HG02623 (cell line): Measurements from ENCODE around the gene SCN5A.

Source experiments
- ATAC-seq: cut with Tn5 transposase; IDR thresholded peaks from one replicate; pipeline ENCODE4 v1.9.1; 2021; ENCODE audit warnings: moderate library complexity; ENCODE audit not compliant: unreplicated experiment

SCN5A gene

DNA sequence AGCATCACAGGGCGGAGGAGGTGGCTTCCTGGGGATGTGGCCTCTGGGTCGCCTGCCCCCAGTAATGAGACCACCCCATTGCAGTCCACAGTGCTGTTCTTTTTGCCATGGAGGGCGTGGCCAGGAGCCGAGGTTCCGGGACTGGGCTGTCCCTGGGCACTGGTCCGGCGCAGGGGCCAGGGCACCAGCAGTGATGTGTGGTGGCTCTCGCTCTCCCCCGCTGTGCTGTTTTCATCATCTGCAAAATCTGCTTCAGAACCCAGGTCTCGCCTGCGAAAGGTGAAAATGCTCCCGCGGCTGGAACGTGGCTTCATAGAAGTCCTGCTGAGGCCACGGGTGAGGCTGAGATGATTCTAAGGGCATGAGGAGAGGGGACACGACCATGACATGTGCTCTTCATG is 45.8 kb downstream of the SCN5A start:
- ATAC-seq = no peak

DNA sequence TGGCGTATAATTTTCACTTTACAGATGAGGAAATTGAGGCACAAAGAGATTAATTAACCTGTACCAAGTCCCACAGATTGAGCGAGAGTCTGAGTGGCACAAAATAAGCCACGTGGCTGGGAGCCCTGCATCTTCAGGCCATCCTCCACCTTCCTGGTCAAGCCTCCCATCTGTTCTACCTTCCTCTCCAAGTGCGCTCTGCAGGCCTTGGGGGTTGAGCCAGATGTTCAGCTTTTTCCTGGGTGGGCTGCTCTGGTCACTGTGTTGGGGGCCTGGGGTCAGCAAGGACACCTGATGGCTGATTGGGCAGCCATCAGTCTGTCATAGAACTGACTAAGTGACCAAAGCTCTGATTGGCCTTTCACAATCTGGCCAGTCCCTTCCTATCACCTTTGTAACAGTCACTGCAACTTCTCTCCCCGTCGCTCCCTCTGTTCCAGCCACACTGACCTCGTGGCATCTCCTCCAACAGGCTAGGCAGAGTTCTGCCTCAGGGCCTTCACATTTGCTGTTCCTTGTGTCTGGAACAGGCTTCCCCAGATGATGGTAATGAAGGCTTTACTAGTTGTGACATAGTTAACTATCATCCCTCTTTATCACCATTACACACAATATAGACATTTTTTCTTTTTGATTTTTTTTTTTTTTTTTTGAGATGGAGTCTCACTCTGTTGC is 46.8 kb downstream of the SCN5A start:
- no peak for ATAC-seq

DNA sequence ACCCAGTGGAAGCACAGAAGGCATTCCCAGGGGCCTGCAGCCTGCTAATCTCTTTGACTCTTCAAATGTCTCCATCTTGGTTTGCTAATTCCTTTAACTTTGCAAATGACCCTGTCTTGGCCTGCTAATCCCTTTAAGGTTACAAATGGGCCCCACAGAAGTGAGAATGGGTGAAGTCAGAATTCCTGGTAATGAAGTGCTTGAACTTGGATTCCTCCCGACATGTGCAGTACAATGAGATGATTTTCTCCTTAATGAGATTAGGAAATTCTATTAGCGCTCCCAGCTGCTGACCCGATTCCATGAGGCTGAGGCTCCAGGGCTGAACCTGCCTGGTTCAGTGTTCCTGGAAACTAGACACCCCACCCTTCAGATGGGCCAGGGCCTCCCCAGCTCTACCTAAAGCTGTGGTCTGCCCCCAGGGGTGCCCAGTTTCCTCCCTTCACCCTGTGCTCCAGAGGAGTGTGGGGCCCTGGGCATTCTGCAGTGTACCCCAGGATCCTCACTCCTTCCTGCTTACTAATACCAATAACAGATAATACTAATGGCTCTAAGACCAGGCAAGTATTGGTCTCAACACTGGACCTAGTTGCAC is 47.4 kb downstream of the SCN5A start:
- ATAC-seq = no peak

DNA sequence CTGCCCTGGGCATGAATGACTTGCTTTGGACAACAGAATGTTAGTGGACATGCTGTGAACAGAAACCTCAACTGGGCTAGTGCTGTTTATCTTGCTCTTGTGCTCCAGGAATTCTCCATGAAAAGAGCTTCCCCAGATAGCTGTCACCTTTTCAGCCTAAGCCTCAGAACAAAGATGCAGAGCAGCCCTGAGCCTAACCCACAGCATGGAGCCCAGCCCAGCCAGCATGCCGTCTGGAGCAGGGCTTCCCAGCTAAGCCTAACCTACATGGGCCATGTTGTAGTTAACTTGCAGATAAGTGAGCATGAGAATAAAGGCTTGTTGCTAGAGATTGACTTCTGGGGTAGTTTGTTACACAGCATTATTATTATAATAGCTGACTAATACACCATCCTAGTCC is 48.9 kb downstream of the SCN5A start:
- ATAC-seq = no peak

DNA sequence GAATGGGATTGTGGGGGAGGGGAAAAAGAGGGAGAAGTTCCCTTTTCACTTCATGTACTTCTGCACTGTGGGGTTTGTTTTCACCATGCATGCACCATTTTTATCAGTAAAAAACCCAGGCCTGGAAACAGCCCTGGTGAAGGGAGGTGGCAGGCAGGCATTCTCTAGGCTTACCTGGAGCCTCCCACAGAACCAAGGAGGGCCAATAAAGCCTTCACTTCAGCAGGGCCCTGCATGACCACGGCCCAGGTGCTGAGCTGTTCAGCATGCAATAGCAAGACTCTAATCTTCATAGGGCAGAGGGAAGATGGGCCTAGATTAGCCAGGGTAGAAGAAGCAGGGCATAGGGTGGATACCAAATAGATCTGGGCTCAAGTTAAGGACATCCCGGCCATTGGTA is 49.6 kb downstream of the SCN5A start:
- no peak for ATAC-seq

DNA sequence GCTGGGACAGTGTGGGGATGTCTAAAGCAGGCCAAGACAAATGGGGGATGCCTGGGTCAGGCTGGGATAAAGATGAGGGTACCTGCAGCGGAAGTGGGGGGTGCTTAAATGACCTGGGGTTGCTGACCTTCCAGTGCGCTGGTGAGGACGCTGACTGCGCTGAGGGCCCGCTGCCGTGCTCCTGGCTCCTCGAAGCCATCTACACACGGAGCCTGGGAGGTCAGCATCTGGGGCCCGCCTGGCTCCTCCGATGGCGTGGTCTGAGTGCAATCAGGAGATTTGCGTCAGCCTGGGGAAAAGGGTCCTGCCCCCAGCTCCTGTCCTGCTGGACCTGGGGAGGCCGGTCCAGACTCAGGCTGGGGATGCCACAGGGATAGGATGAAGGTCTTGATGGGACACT is 50.7 kb downstream of the SCN5A start:
- ATAC-seq = no peak

DNA sequence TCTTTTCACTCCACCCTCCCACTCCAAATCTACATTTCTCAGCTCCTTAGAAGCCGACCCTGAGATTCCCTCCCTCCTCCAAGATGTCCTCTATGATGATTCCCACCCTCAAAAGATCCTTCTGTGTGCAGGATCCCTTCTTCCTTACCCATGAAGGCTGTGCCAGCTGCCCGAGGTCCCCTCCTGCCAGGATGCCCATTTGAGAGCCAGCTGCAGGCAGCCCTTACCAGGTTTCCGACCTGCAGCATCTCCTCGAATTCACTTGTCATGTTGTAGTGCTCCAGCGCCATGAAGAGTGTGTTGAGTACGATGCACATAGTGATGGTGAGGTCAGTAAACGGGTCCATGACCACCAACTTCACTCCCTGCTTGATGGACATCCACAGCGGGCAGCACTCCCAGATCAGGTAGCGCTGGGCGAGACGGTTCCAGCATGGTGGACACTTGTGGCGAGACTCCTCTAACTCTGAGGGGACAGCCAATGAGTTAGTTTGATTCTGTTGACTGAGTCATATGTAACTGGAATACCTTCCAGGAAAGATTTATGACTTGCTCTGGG is 51.9 kb downstream of the SCN5A start:
- no peak for ATAC-seq

DNA sequence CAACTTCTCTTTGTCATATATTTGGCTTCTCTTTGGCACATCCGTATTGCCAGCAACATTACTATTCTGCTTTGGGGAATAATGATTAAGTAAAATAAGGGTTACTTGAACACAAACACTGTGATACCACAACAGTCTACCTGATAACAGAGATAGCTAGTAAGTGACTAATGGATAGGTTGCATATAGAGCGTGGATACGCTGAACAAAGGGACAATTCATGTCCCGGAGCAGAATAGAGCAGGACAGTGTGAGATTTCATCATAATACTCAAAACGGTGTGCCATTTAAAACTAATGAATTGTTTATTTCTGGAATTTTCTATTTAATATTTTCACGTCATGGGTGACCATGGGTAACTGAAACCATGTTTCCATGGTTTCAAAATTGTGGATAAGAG is 54.1 kb downstream of the SCN5A start:
- no peak for ATAC-seq

DNA sequence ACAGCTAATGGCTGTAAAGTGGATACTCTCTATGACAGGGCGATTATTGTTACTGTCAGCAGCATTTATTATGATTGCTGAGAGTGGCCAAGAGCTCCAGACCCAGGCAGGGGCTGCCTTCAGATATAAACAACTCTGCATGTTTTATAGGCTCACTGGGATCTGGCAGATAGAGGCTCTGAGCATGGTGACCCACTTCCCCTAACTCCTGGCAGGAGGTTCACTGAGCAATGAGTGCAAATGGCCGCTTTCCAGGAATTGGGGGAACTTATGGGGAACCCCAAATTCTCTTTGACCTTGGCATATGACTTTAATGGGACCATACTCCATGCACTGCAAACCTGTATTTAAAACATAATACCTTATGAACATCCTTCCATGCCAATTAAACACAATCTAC is 59.0 kb downstream of the SCN5A start:
- ATAC-seq = no peak

DNA sequence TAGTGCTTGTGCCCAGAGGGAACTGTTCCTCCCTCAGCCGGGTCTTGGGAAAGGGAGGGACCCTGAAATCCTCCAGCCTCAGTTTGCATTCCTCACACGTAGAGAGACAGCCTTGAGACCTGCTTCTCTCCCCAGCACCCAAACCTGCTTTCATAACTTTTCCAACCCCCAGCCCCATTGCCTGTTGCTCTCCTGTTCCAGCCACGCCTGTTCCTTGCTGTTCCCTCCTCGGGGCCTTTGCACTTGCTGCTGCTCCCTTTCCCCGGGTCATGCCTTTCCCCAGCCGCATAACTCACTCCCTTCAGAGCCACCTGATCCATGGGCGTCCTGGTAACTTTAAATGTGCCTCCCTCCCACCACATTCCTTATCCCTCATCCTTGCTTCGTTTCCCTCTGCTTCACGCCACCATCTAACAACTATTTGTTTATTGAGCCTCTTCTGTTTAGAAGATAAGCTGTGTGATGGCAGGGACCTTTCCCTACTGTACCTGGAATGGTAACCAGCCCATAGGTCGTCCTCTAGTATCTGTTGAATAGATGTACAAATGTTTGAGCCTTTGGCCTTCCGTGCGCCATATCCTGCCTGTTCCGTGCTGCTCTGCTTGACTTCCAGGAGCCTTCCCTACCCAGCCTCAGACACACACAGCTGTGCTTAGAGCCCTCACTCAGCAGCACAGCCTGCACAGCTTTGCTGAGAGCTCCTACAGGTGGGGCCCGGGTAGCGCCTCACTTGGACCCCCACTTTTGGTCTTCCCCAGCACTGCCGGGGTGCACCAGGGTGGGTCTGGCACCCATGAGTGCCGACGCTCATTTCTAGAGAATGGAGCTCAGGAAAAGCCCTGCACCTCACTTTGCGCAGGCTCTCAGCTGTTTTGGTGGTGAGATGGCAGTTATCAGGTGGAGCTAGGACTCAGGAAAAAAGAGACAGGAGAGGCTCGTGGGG is 60.2 kb downstream of the SCN5A start:
- ATAC-seq = no peak

DNA sequence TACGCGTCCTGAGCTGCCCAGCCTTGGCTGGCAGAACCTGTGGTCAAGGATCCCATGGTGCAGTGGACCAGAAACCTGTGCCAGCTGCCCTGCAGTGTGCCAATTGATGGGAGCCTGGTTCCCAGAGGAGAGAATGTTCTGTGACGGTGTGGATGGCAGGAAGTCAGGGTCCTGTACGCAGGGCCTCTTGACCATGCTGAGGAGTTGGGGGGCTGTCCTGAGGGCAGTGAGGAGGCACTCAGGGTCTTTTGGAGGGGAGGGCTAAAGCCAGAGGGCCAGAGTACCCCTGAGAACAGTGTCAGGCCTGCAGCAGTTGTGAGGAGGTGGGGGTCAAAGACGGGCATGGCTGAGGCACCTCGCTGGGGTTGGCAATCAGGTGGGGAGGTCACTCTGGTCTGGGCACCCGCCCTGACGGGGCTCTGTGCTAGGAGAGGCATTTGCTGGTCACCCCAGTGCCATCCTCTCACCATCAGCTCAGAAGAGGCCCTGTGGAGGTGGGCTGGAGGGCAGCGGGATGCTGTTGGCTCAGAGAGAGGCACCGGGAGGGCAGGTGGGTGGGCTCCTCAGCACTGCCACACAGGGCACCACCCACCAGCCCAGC is 61.0 kb downstream of the SCN5A start:
- no peak for ATAC-seq

DNA sequence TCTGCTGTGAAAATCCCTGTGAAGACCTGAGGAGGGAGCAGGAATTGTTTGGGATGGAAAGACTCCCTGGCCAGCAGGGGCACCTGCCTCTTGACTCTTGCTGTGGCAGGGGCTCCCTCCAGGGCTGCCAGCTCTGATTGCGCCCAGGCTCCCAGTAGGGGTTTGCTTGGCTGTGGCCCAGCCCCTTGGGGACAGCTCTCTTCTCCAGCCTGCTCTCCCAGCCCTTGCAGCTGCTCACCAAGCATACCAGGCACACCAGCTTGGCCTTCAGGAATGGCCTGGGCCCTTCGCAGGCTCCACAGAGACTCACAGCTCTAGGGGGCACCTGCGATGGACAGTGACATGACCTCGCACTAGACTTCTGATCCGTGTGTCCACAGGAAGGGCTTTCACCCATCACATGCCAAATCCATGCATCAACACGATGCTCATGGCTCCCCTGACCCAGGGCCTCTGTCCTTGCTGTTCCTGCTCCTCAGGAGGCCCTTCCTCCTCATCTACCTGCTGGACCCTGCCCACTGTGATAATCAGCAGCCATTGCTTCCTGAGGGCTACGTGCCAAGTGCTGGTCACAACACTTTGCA is 61.8 kb downstream of the SCN5A start:
- ATAC-seq = no peak

DNA sequence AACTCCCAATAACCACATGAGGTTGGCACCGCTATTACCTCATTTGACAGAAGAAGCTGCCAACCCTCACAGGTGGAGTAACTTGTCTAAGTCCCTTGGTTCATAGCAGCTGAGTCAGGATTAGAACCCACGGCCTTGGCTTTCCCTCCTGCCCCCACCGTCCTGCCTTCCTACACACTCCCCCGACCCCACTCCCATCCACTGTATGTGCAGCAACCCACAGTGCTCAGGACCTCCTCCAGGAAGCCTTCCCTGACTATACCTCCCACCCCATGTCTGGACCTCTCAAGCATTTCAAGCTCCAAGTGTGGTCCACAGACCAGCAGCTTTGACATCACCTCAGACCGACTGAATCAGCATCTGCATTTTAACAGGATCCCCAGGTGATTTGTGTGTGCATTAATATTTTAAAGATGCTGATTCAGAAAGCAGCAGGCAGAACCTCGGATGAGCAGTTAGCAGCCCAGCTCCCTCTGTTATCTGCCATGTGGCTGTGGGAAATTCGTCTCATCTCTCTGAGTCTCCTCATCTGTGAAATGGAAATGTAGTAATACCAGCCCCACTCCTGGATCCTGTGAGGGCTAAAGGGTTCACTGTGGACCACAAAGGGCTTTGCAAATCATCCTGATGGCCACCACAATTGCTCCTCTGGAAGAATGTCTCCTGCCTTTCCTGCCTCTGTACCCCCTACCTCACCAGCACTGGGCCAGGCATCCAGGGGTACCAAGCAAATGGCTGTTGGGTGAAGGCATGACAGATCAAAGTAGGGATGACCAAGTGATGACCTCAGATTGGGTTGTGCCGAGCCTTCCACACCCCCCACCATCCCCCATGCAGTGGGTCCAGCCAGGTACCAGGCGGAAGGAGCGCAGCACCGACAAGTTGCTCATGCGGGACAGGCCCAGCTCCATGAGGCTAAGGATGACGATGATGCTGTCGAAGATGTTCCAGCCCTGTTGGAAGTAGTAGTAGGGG is 62.7 kb downstream of the SCN5A start:
- ATAC-seq = no peak

DNA sequence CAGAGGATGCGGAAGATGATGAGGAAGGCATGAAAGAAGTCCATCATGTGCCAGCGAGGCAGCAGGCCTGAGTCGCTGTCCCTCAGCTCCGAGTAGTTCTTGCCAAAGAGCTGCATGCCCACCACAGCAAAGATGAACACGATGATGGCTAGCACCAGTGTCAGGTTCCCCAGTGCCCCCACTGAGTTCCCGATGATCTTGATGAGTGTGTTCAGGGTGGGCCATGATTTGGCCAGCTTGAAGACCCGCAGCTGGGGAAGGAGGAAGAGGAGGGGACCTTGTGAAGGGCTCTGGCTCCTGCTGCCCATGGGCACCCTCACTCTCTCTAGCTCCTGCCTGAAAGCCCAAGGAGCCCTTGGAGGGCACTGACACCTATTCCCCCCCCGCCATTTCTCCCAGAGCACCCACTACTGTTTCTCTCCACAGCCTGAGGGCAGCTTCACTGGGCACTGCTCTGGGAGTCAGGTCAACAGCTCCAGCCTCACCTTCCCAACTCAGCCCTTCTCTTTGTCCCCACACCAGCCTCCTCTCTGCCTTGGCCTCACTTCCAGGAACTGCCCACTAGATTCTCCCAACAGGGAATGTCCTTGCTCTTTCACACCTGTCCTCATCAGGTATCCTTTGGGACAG is 63.6 kb downstream of the SCN5A start:
- ATAC-seq = no peak

DNA sequence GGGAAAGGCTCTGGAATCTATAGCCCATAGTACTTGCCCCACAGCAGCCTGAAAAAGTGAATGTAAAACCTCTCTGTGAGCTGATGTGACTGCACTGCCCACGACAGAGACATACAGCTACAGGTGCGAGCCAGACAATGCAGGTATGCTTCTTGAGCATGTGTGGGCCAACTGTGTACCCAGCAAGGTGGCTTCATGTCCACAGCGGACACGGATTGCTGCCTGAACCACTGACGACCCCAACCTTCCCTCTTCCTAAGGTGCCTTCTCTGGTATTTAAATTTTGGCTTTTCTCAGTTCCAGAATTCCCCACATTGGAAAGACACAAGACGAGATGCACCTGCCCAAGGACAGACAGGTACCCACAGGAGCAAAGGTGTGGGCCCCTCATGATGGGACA is 65.8 kb downstream of the SCN5A start:
- no peak for ATAC-seq

DNA sequence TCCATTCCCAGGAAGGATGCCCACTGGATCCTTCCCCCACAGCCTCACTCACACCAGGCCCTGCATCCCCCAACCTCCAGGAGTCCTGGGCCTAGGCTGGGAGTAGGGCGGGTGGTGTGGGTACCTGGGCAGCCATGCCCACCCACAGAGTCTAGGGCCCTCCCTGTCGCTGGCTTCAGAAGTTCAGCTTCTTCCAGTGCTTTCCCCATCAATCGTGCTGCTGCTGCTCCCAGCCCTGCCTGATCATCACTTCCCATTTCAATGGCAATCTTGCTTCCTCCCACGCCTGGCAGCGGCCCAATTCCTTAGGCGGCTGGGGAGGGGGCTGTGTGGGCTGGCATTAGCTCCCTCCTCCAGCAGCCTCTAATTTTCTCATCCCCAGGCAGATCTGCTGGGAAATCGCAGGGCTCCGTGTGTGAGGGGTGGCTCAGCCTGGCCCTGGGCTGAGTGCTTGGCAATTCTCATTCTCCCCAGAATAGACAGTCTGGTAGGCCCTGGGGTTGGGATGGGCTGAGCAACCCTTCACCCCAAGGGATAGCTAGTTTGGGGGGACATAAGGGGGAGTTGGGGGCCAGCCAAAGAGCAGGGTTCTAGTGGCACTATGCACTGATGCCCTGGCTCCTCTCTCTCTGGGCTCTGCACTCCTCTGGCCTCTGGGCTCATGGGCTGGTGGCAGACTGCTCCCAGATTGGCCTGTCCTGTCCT is 66.4 kb downstream of the SCN5A start:
- no peak for ATAC-seq

DNA sequence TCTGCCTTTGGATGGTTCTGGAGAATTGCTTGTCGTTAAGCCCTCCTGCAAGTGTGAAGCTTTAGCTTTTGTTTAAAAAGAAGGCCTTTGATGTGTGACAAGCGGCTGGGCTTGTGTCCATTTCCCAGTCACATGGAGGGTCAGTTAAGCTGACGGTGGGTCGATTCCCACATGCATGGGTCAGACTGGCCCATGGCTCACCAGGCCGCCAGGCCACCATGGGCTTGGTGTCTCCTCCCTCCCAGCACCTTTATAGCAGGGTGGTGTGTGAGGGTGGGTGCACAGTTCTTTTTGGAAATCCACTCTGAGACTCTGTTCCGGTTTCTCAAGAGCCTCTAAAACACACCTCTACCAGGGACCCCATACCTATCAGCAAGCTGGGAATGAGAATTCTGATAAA is 67.2 kb downstream of the SCN5A start:
- ATAC-seq = no peak

DNA sequence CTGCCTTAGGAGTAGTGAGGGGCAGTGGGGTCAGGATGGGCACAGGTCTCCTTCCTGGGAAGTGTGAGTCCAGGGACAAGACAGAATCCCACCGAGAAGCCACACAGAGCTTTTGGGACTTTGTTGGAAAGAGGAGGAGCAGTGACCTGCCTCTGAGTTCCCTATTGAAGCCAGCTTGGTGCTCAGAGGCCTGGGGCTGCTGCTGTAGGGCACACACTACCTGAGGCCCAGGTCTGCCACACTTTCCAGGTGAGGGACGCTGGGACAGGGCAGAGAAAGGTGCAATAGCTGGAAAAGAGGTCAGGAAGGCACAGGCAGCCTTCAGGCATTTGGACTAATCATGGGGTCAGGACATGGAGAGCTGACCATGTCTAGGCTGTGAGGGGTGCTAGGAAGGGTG is 67.7 kb downstream of the SCN5A start:
- ATAC-seq = no peak
